IMR-90 (cell line): Measurements from ENCODE around the gene YBEY. TPM values are rescaled to one million over a fixed set of nuclear protein-coding genes. Genes with fewer than 3 reads are reported as not detected.
A peak's percentile ranks its signal among the peaks of the same experiment; 100 is the strongest.

Experiments
- ATAC-seq: fragments of 200-7000 bp; cut with Tn5 transposase; 2 replicates; pipeline ENCODE4 v1.9.1; 2020; ENCODE audit warnings: low read depth, mild to moderate bottlenecking, moderate library complexity
- BruUV-seq: library from RNA; stranded (reverse); fragments of 400-500 nt; replicated peaks from 2 replicates; lab custom pipeline; 2021; lab: Mats Ljungman, UMichigan
- CTCF ChIA-PET: fragments of 300-600 bp; formaldehyde crosslinking; extraction: SDS; loops from one replicate; lab custom pipeline; 2021; ENCODE audit warnings: antibody characterized with exemption; lab: Yijun Ruan, JAX
- POLR2A ChIA-PET: fragments of 300-600 bp; sonication (Branson Sonifier 250); formaldehyde crosslinking; loops from one replicate; lab custom pipeline; 2022; ENCODE audit warnings: antibody characterized with exemption; ENCODE audit not compliant: unreplicated experiment; lab: Charles Lee
- DNase-seq: peaks from one replicate; pipeline ENCODE4 v3.0.0; 2013
- H2AFZ ChIP-seq: replicated peaks from 2 replicates; pipeline ENCODE3; 2013; ENCODE audit warnings: low read length, mild to moderate bottlenecking; ENCODE audit not compliant: poor library complexity
- H2AK5ac ChIP-seq: 2 replicates; pipeline ENCODE4 v1.6.1; 2013; ENCODE audit warnings: low read depth, low read length, inconsistent platforms
- H2AK9ac ChIP-seq: replicated peaks from 2 replicates; pipeline ENCODE3; 2013; ENCODE audit warnings: mild to moderate bottlenecking, low read depth, low read length, moderate library complexity; ENCODE audit not compliant: poor library complexity
- H2BK120ac ChIP-seq: 2 replicates; pipeline ENCODE4 v1.6.1; 2013; ENCODE audit warnings: low read depth, low read length, inconsistent platforms
- H2BK15ac ChIP-seq: 3 replicates; pipeline ENCODE4 v1.6.1; 2013; ENCODE audit warnings: low read depth, low read length, inconsistent platforms
- H2BK20ac ChIP-seq: 2 replicates; pipeline ENCODE4 v1.6.1; 2013; ENCODE audit warnings: low read depth, mild to moderate bottlenecking, inconsistent platforms, low read length, moderate library complexity
- H2BK5ac ChIP-seq: 2 replicates; pipeline ENCODE4 v1.6.1; 2013; ENCODE audit warnings: mild to moderate bottlenecking, low read depth, low read length, inconsistent platforms; ENCODE audit not compliant: poor library complexity, severe bottlenecking
- H3K14ac ChIP-seq: replicated peaks from 2 replicates; pipeline ENCODE4 v1.6.1; 2013; ENCODE audit warnings: low read depth, low read length, inconsistent platforms
- H3K18ac ChIP-seq: 2 replicates; pipeline ENCODE4 v1.6.1; 2013; ENCODE audit warnings: low read depth, low read length, control low read depth
- H3K23ac ChIP-seq: 2 replicates; pipeline ENCODE4 v1.6.1; 2013; ENCODE audit warnings: low read depth, low read length, inconsistent platforms
- H3K27ac ChIP-seq: 2 replicates; pipeline ENCODE4 v1.5.1; 2013; ENCODE audit warnings: mild to moderate bottlenecking, control low read depth, low read length; ENCODE audit not compliant: insufficient read depth
- H3K27me3 ChIP-seq: 2 replicates; pipeline ENCODE4 v1.6.1; 2013; ENCODE audit warnings: low read length; ENCODE audit not compliant: control insufficient read depth, insufficient read depth
- H3K36me3 ChIP-seq: 2 replicates; pipeline ENCODE4 v1.6.1; 2013; ENCODE audit warnings: low read length, mixed read lengths; ENCODE audit not compliant: control insufficient read depth, insufficient read depth
- H3K4ac ChIP-seq: 2 replicates; pipeline ENCODE4 v1.6.1; 2013; ENCODE audit warnings: low read depth, low read length, inconsistent platforms
- H3K4me1 ChIP-seq: 2 replicates; pipeline ENCODE4 v1.6.1; 2013; ENCODE audit warnings: low read length, mixed read lengths; ENCODE audit not compliant: control insufficient read depth, insufficient read depth
- H3K4me2 ChIP-seq: 2 replicates; pipeline ENCODE4 v1.6.1; 2013; ENCODE audit warnings: low read depth, mild to moderate bottlenecking, control low read depth, low read length, moderate library complexity
- H3K4me3 ChIP-seq: 2 replicates; pipeline ENCODE4 v1.5.1; 2013; ENCODE audit warnings: low read depth, mild to moderate bottlenecking, control low read depth, low read length, moderate library complexity; ENCODE audit not compliant: insufficient read depth
- H3K56ac ChIP-seq: 2 replicates; pipeline ENCODE4 v1.6.1; 2013; ENCODE audit warnings: low read length, inconsistent platforms; ENCODE audit not compliant: insufficient read depth; ENCODE audit errors: extremely low read depth
- H3K79me1 ChIP-seq, 2 experiments: 2 replicates each; pipeline ENCODE4 v1.6.1; 2013; ENCODE audit warnings: low read length in 2 of 2, inconsistent platforms in 1 of 2, low read depth in 1 of 2
- H3K9ac ChIP-seq: 2 replicates; pipeline ENCODE4 v1.6.1; 2013; ENCODE audit warnings: low read depth, low read length, control low read depth
- H3K9me1 ChIP-seq: 2 replicates; pipeline ENCODE4 v1.6.1; 2013; ENCODE audit warnings: low read length, inconsistent platforms; ENCODE audit not compliant: insufficient read depth
- H3K9me3 ChIP-seq: 2 replicates; pipeline ENCODE4 v1.6.1; 2013; ENCODE audit warnings: low read length; ENCODE audit not compliant: control insufficient read depth, insufficient read depth
- H4K20me1 ChIP-seq: 2 replicates; pipeline ENCODE4 v1.6.1; 2013; ENCODE audit warnings: low read length, inconsistent platforms; ENCODE audit not compliant: insufficient read depth
- H4K5ac ChIP-seq: 2 replicates; pipeline ENCODE4 v1.6.1; 2013; ENCODE audit warnings: mild to moderate bottlenecking, low read depth, low read length, control low read depth
- H4K8ac ChIP-seq, 2 experiments: 2 replicates each; pipeline ENCODE4 v1.6.1; 2013; ENCODE audit warnings: low read depth in 2 of 2, low read length in 2 of 2, control low read depth in 1 of 2, inconsistent platforms in 1 of 2
- H4K91ac ChIP-seq: 2 replicates; pipeline ENCODE4 v1.6.1; 2013; ENCODE audit warnings: low read depth, low read length, inconsistent platforms; ENCODE audit not compliant: insufficient read depth
- MAZ ChIP-seq: IDR thresholded peaks from 2 replicates; pipeline ENCODE4 v1.6.1; 2012; ENCODE audit warnings: low read depth, mild to moderate bottlenecking, low read length, improper control_type of control experiment, moderate library complexity, borderline replicate concordance
- SMC3 ChIP-seq: fragments of 150-350 bp; IDR thresholded peaks from 2 replicates; pipeline ENCODE4 v1.6.1; 2016; ENCODE audit warnings: low read depth, mild to moderate bottlenecking, antibody characterized with exemption, low read length, moderate library complexity
- WGBS, 2 experiments: methylation state at CpG; one replicate each; pipeline versions ENCODE4 v1.1.5 to v1.1.7; 2013; ENCODE audit warnings: missing lambda C conversion rate in 2 of 2; ENCODE audit not compliant: insufficient read length in 1 of 2; ENCODE audit errors: extremely low coverage in 2 of 2; 5-methylcytosine and 5-hydroxymethylcytosine counted together
- dilution Hi-C: fragments of 300-500 bp; cut with HindIII; formaldehyde crosslinking; loops from one replicate; pipeline ENCODE4 v1.14.3; 2018; ENCODE audit warnings: low sequenced_read_pairs; ENCODE audit not compliant: unreplicated experiment
- in situ Hi-C: fragments of 300-500 bp; cut with MboI; formaldehyde crosslinking; loops from 3 replicates; pipeline ENCODE4 v1.14.3; 2019; ENCODE audit warnings: low sequenced_read_pairs, inconsistent platforms, mixed read lengths
- intact Hi-C: fragments of 100-400 bp; cut with micrococcal nuclease; formaldehyde crosslinking; loops from 2 replicates; pipeline ENCODE4 v1.10.0; 2022
- polyA plus RNA-seq, 3 experiments: library from polyadenylated mRNA; depleted of rRNA; stranded (reverse); fragments of >200 nt; gene quantifications; 2 replicates each; pipeline ENCODE4 v1.2.3, GENCODE V29; 2012; ENCODE audit warnings: low replicate concordance in 1 of 3
- total RNA-seq: library from RNA; depleted of rRNA; stranded (reverse); fragments of >200 nt; gene quantifications from 2 replicates; pipeline ENCODE4 v1.2.3, GENCODE V29; 2012

Gene YBEY
- total and polyA plus RNA-seq, 2 of the 4 experiments (the other 2 are of a cell fraction), result 5.9 to 26.2 TPM

- no peak overlapping the region; the same call in 1 of the 2 replicates for H3K18ac ChIP-seq
- H2AK5ac ChIP-seq, result peak overlapping the region; percentile 74
- H3K9ac ChIP-seq, result no peak overlapping the region
- ATAC-seq (peak; percentile 82), DNase-seq (peak; percentile 69)
- POLR2A ChIA-PET, result no interaction called here
- no peak overlapping the region for H3K4me3 ChIP-seq
- intact Hi-C loops, result no loop called here
- H2AFZ ChIP-seq, result peak overlapping the region; percentile 85
- peak overlapping the region; percentile 4; the same call in 1 of the 2 replicates for H3K4me2 ChIP-seq
- peak overlapping the region; percentile 85 for H2AK9ac ChIP-seq
- no peaks in the 10 kb centered on the region; the same call in 1 of the 2 replicates for H4K20me1 ChIP-seq
- peaks cover 6 to 7% of the 10 kb centered on the region in 2 experiments; a peak in 2 of 4 replicates for H3K79me1 ChIP-seq
- H3K4ac ChIP-seq, result peak overlapping the region; percentile 45
- peaks cover 11% of the 10 kb centered on the region for H3K36me3 ChIP-seq
- H3K9me3 ChIP-seq, result no peaks in the 10 kb centered on the region
- peak overlapping the region; percentile 30; the same call in 1 of the 2 replicates for H2BK120ac ChIP-seq
- peak overlapping the region; percentile 53 for H3K27ac ChIP-seq
- H3K4me1 ChIP-seq, result peaks cover 11% of the 10 kb centered on the region
- no peaks in the 10 kb centered on the region; the same call in 1 of the 2 replicates for H3K9me1 ChIP-seq
- H3K23ac ChIP-seq, result no peak overlapping the region
- peak overlapping the region; percentile 64 for H2BK5ac ChIP-seq
- H4K8ac ChIP-seq, result peak overlapping the region; percentile 40 to 77; a peak in 2 of 4 replicates
- H2BK20ac ChIP-seq, result 0 out of 2 replicates have a peak overlapping the region, but pooled peaks have one; percentile 14
- H2BK15ac ChIP-seq, result no peak overlapping the region; the same call in 2 of the 3 replicates
- H3K14ac ChIP-seq, result peak overlapping the region; percentile 46
- in situ Hi-C loops, result no loop called here
- no peaks in the 10 kb centered on the region for H3K27me3 ChIP-seq
- peak overlapping the region; percentile 41 for H4K91ac ChIP-seq
- BruUV-seq, result no TSS peak
- TF ChIP-seq MAZ (peak; percentile 73; the same call in 1 of the 2 replicates), SMC3 (no peak)
- WGBS, 2 experiments, result 44% methylated on average over 3 of the region's 9 CpGs; no CpG with 5 or more reads in 1 of the 2 experiments
- peak overlapping the region; percentile 56 for H4K5ac ChIP-seq
- H3K56ac ChIP-seq, result no peak overlapping the region
- CTCF ChIA-PET, result no interaction called here
- dilution Hi-C loops, result no loop called here
Measured at GRCh38 chr21:46295177-46295770, 9.1 kb downstream of the YBEY start.
